CD4-positive, alpha-beta T cell treated with Interleukin-6 at 100 ng/mL for 8 hours (primary cell): ENCODE data around the gene G6PC2.
"Not testable (repeated sequence)": the region's sequence is repeated elsewhere in the genome, so short reads cannot be mapped to it uniquely, and the experiment has no call there.

ENCODE experiments used
- DNase-seq: peaks from one replicate; pipeline ENCODE4 v3.0.0-alpha.2; 2020; ENCODE audit warnings: mixed read lengths, low spot score

The G6PC2 gene

GRCh38 chr2:168901003-168901402 is at the start of gene G6PC2:
Gene G6PC2 (plus strand): TSS chr2:168901291. CDS start chr2:168901332, 41 bp downstream.
- no peak for DNase-seq

- no peak for DNase-seq
Observed at GRCh38 chr2:168851674-168852320, 49.3 kb upstream of the G6PC2 start.

- no peak for DNase-seq
Observed at GRCh38 chr2:168852481-168852880, 48.6 kb upstream of the G6PC2 start.

- no peak for DNase-seq
Observed at GRCh38 chr2:168853471-168853870, 47.6 kb upstream of the G6PC2 start.

GRCh38 chr2:168854651-168855050 is 46.4 kb upstream of the G6PC2 start:
- no peak for DNase-seq

- DNase-seq = no peak
Observed at GRCh38 chr2:168855601-168856000, 45.5 kb upstream of the G6PC2 start.

GRCh38 chr2:168858146-168858545 is 42.9 kb upstream of the G6PC2 start:
- no peak for DNase-seq

- not testable (repeated sequence) for DNase-seq
Observed at GRCh38 chr2:168867164-168867563, 33.9 kb upstream of the G6PC2 start.

- not testable (repeated sequence) for DNase-seq
Observed at GRCh38 chr2:168870369-168870768, 30.7 kb upstream of the G6PC2 start.

- DNase-seq = not testable (repeated sequence)
Observed at GRCh38 chr2:168870824-168871223, 30.3 kb upstream of the G6PC2 start.

- no peak for DNase-seq
Observed at GRCh38 chr2:168874368-168875054, 26.6 kb upstream of the G6PC2 start.

GRCh38 chr2:168882163-168882562 is 18.9 kb upstream of the G6PC2 start:
- not testable (repeated sequence) for DNase-seq

- DNase-seq = no peak
Observed at GRCh38 chr2:168884975-168885374, 16.1 kb upstream of the G6PC2 start.

GRCh38 chr2:168889635-168890005 is 11.5 kb upstream of the G6PC2 start:
- no peak for DNase-seq

- peak; percentile 85 for DNase-seq
Observed at GRCh38 chr2:168890006-168890782, 10.9 kb upstream of the G6PC2 start, which contains the start of gene SPC25. Gene SPC25 (minus strand): TSS chr2:168890430. CDS start chr2:168889519, 911 bp downstream.

GRCh38 chr2:168892327-168892726 is 8.8 kb upstream of the G6PC2 start:
- no peak for DNase-seq

- DNase-seq = no peak
Observed at GRCh38 chr2:168894101-168894500, 7.0 kb upstream of the G6PC2 start.

- DNase-seq = no peak
Observed at GRCh38 chr2:168894720-168895119, 6.4 kb upstream of the G6PC2 start.

- DNase-seq = no peak
Observed at GRCh38 chr2:168895771-168896170, 5.3 kb upstream of the G6PC2 start.

- no peak for DNase-seq
Observed at GRCh38 chr2:168896783-168897182, 4.3 kb upstream of the G6PC2 start.

GRCh38 chr2:168897449-168897848 is 3.6 kb upstream of the G6PC2 start:
- DNase-seq = no peak

- no peak for DNase-seq
Observed at GRCh38 chr2:168903888-168904287, 2.8 kb downstream of the G6PC2 start.

GRCh38 chr2:168904358-168904757 is 3.3 kb downstream of the G6PC2 start:
- no peak for DNase-seq
